AG09319 (cell line): ENCODE data around the gene LOXHD1.

Experiments used
- DNase-seq: peaks from one replicate; pipeline ENCODE4 v3.0.0-alpha.2; 2010; ENCODE audit warnings: low read depth; ENCODE audit errors: extremely low read depth
- CTCF ChIP-seq: IDR thresholded peaks from 2 replicates; pipeline ENCODE4 v1.5.1; 2011; ENCODE audit warnings: low read depth, mild to moderate bottlenecking, inconsistent platforms, low read length, moderate library complexity

The LOXHD1 gene

GRCh38 chr18:46560671-46561045 lies 96.4 kb downstream of the LOXHD1 start:
- TF ChIP-seq CTCF: no peak
- no peak for DNase-seq

GRCh38 chr18:46559946-46560670 lies 96.9 kb downstream of the LOXHD1 start:
- DNase-seq: no peak
- no peak for TF ChIP-seq CTCF

- DNase-seq: no peak
Measured at GRCh38 chr18:46559296-46559695, 97.7 kb downstream of the LOXHD1 start.

GRCh38 chr18:46556590-46557206 lies 100.3 kb downstream of the LOXHD1 start:
- TF ChIP-seq CTCF: no peak
- no peak for DNase-seq

More at GRCh38 chr18:46559296-46559695, 97.7 kb downstream of the LOXHD1 start:
- TF ChIP-seq CTCF: no peak

- no peak for DNase-seq
- peak; percentile 16 for TF ChIP-seq CTCF
Measured at GRCh38 chr18:46555724-46556123, 101.3 kb downstream of the LOXHD1 start.

GRCh38 chr18:46555213-46555612 lies 101.8 kb downstream of the LOXHD1 start:
- TF ChIP-seq CTCF: no peak
- no peak for DNase-seq

- DNase-seq: no peak
- TF ChIP-seq CTCF: no peak
Measured at GRCh38 chr18:46554406-46555080, 102.5 kb downstream of the LOXHD1 start.
